ENCODE results near the gene AFAP1L1. TPM values are rescaled to one million over a fixed set of nuclear protein-coding genes. Genes with fewer than 3 reads are reported as not detected.

The AFAP1L1 gene
- polyA plus RNA-seq, 2 of the 4 experiments (the other 2 are of a cell fraction), result 1.5 to 3.5 TPM

DNA sequence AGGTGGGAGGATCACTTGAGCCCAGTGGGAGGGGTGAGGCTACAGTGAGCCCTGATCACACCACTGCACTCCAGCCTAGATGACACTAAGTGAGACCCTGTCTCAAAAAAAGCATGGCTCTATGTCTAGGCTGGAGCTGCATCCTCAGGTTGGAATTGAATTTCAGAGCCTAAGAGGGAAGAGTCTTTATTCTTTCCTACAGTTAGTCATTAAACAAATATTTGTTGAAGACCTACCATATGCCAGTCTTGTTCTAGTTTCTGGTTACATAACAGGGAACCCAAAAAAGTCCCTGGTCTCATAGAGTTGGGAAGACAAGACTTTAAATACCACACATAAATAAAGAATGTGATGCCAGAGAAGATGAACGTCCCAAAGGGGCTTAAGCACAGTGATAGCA, 66.7 kb downstream of the AFAP1L1 start:
- CTCF ChIA-PET, result interaction anchor here (0.8 to 12.7 kb wide), 4 partner anchors 11 to 33 kb away, joined by 3 to 93 read pairs (median 4); no protein-coding TSS in a partner anchor
- 33% methylated on average over 1 of the region's 1 CpG for WGBS (ENCODE audit: missing lambda C conversion rate)
- ATAC-seq (peak in 1 of 2 experiments; percentile 46; a peak in 2 of 6 replicates), DNase-seq (ENCODE audit: low read depth in 1 of 2, low spot score in 1 of 2) (no peak), FAIRE-seq (no peak)
- peaks cover 17% of the 10 kb centered on the region for H3K4me1 ChIP-seq
- H3K27ac ChIP-seq, result no peak overlapping the region
- POLR2A ChIA-PET, result no interaction called here
- no peak overlapping the region for H3K4me3 ChIP-seq
- H3K9me3 ChIP-seq, result no peaks in the 10 kb centered on the region
- TF ChIP-seq ZNF302 (CRISPR knock-in tag; IDR thresholded peaks at IDR 0.05) (no peak), CEBPB (IDR thresholded peaks at IDR 0.05) (no peak), EHF (CRISPR knock-in tag; IDR thresholded peaks at IDR 0.05) (no peak), JUNB (IDR thresholded peaks at IDR 0.05) (no peak)
- TF ChIP-seq, protein P1, sequence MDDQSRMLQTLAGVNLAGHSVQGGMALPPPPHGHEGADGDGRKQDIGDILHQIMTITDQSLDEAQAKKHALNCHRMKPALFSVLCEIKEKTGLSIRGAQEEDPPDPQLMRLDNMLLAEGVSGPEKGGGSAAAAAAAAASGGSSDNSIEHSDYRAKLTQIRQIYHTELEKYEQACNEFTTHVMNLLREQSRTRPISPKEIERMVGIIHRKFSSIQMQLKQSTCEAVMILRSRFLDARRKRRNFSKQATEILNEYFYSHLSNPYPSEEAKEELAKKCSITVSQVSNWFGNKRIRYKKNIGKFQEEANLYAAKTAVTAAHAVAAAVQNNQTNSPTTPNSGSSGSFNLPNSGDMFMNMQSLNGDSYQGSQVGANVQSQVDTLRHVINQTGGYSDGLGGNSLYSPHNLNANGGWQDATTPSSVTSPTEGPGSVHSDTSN (IDR thresholded peaks at IDR 0.05), result no peak
- TF ChIP-seq, protein P2, sequence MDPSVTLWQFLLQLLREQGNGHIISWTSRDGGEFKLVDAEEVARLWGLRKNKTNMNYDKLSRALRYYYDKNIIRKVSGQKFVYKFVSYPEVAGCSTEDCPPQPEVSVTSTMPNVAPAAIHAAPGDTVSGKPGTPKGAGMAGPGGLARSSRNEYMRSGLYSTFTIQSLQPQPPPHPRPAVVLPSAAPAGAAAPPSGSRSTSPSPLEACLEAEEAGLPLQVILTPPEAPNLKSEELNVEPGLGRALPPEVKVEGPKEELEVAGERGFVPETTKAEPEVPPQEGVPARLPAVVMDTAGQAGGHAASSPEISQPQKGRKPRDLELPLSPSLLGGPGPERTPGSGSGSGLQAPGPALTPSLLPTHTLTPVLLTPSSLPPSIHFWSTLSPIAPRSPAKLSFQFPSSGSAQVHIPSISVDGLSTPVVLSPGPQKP (IDR thresholded peaks at IDR 0.05; ENCODE audit: low read depth, low read length), result no peak
- H3K4me2 ChIP-seq, result peak overlapping the region; percentile 42; the same call in 2 of the 3 replicates

DNA sequence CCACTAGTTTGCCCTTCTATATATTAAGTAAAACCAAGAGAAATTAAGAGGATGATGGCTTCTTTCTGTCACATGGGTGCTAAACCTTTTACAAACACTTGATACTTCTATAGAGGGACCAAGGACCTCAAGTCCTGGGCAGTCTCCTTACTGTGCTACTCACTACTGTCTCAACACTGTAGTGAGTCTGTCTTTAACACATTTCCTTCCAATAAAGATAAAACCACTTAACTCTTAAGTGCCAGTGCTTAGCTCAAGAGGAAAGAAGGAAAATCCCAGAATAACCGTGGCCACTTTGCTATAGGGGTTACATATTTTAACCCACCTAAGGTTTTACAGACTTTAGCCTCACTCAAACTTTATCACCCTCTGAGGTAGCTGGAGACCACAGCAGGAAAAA, 69.3 kb downstream of the AFAP1L1 start:
- FAIRE-seq (no peak), DNase-seq (ENCODE audit: low read depth in 1 of 2, low spot score in 1 of 2) (no peak), ATAC-seq (no peak)
- Histone ChIP-seq H3K9me3 (no peaks in the 10 kb centered on the region), H3K4me2 (no peak overlapping the region), H3K4me1 (peaks cover 23% of the 10 kb centered on the region), H3K4me3 (no peak overlapping the region), H3K27ac (no peak overlapping the region)
- TF ChIP-seq, protein P1 (IDR thresholded peaks at IDR 0.05), result no peak
- TF ChIP-seq ESRRA (IDR thresholded peaks at IDR 0.05; ENCODE audit: borderline replicate concordance, low read length) (no peak), KDM5A (IDR thresholded peaks at IDR 0.05) (no peak), ZSCAN20 (CRISPR knock-in tag; IDR thresholded peaks at IDR 0.05) (no peak)
- 43% methylated on average over 1 of the region's 1 CpG for WGBS (ENCODE audit: missing lambda C conversion rate)
- CTCF ChIA-PET, result interaction anchor here (0.7 to 12.7 kb wide), 6 partner anchors 17 to 93 kb away, joined by 3 to 93 read pairs (median 6); no protein-coding TSS in a partner anchor
- POLR2A ChIA-PET, result no interaction called here

DNA sequence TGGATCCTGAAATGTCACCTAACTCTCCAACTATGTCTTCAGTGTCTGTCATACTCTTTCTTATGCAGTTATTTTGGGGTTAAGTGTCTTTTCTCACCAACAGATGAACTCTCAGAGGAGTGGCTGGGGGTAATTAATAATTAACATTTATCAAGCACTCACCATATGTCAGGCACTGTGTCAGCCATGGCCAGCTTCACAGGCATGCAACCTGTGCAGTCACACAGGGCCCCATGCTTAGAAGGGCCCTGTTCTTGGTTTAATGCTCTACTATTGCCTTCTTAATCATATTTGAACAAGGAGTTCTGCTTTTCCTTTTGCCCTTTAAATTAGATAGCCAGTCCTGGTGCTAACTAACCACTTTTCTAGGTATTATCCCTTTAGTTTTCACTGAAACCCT, 70.2 kb downstream of the AFAP1L1 start:
- CTCF ChIA-PET, result interaction anchor here (1.1 to 12.7 kb wide), 5 partner anchors 24 to 92 kb away, joined by 3 to 93 read pairs (median 9); no protein-coding TSS in a partner anchor
- H3K4me1 ChIP-seq, result peaks cover 25% of the 10 kb centered on the region
- H3K9me3 ChIP-seq, result no peaks in the 10 kb centered on the region
- DNase-seq (ENCODE audit: low read depth in 1 of 2, low spot score in 1 of 2) (no peak), FAIRE-seq (no peak), ATAC-seq (no peak)
- no peak overlapping the region for H3K4me2 ChIP-seq
- POLR2A ChIA-PET, result no interaction called here
- no peak for TF ChIP-seq EHMT2 (IDR thresholded peaks at IDR 0.05; ENCODE audit: low read depth)
- no peak for TF ChIP-seq MYC (IDR thresholded peaks at IDR 0.05; ENCODE audit: borderline replicate concordance, low read length)
- TF ChIP-seq CBX2 (IDR thresholded peaks at IDR 0.05; ENCODE audit: borderline replicate concordance, low read depth), result no peak
- TF ChIP-seq, protein P3, sequence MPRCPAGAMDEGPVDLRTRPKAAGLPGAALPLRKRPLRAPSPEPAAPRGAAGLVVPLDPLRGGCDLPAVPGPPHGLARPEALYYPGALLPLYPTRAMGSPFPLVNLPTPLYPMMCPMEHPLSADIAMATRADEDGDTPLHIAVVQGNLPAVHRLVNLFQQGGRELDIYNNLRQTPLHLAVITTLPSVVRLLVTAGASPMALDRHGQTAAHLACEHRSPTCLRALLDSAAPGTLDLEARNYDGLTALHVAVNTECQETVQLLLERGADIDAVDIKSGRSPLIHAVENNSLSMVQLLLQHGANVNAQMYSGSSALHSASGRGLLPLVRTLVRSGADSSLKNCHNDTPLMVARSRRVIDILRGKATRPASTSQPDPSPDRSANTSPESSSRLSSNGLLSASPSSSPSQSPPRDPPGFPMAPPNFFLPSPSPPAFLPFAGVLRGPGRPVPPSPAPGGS (IDR thresholded peaks at IDR 0.05), result no peak
- TF ChIP-seq POLR2AphosphoS2 (conservative IDR thresholded peaks at IDR 0.05; ENCODE audit: low read length), result no peak
- no peak for TF ChIP-seq ZC3H11A (IDR thresholded peaks at IDR 0.05)
- TF ChIP-seq KDM1A (IDR thresholded peaks at IDR 0.05; ENCODE audit: low read depth), result no peak
- no peak for TF ChIP-seq HOXA7 (CRISPR knock-in tag; IDR thresholded peaks at IDR 0.05)
- TF ChIP-seq RARB (CRISPR knock-in tag; IDR thresholded peaks at IDR 0.05), result no peak
- TF ChIP-seq JUN (IDR thresholded peaks at IDR 0.05), result no peak
- no peak for TF ChIP-seq ESRRA (IDR thresholded peaks at IDR 0.05; ENCODE audit: borderline replicate concordance, low read length)
- TF ChIP-seq CHD4 (IDR thresholded peaks at IDR 0.05; ENCODE audit: borderline replicate concordance), result no peak
- no peak for TF ChIP-seq TFCP2L1 (CRISPR knock-in tag; IDR thresholded peaks at IDR 0.05)
- TF ChIP-seq ZNF302 (CRISPR knock-in tag; IDR thresholded peaks at IDR 0.05), result no peak
- TF ChIP-seq, protein P4, sequence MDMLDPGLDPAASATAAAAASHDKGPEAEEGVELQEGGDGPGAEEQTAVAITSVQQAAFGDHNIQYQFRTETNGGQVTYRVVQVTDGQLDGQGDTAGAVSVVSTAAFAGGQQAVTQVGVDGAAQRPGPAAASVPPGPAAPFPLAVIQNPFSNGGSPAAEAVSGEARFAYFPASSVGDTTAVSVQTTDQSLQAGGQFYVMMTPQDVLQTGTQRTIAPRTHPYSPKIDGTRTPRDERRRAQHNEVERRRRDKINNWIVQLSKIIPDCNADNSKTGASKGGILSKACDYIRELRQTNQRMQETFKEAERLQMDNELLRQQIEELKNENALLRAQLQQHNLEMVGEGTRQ (IDR thresholded peaks at IDR 0.05), result no peak
- TF ChIP-seq GATA3 (IDR thresholded peaks at IDR 0.05; ENCODE audit: borderline replicate concordance), result no peak
- no peak overlapping the region for H3K4me3 ChIP-seq
- no peak overlapping the region for H3K27ac ChIP-seq
